HG03139 (cell line): ENCODE data around the gene CPNE6.
A peak's percentile ranks its signal among the peaks of the same experiment; 100 is the strongest.
"Not testable (repeated sequence)": the region's sequence is repeated elsewhere in the genome, so short reads cannot be mapped to it uniquely, and the experiment has no call there.

ENCODE experiments used
- ATAC-seq: cut with Tn5 transposase; IDR thresholded peaks from one replicate; pipeline ENCODE4 v1.9.1; 2021; ENCODE audit not compliant: unreplicated experiment

The CPNE6 gene

DNA sequence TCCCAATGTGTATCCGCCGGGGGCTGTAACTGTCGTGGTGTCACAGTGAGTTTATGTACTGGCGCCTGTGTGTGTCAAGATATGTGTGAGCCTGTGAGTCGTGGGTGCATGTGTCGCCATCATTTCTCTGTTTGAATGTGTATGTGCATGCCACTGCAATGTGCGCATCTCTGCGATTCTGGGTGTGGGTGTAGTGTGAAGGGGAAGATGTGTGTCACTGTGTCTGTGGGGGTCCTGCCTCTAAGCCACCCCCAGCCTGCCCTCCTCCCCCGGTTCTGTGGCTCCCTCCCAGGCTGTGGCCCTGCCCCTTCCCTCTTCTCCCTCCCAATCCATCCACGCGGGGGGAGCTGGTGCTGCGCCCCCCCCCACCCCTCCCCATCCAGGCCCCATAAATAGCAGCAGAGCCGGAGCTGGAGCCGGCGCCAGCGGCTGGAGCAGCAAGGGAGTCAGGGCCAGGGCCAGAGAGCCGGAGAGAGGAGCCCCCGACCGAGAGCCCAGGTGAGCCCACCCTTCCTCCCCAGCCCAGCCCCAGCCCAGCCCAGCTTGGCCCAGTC is at the start of gene CPNE6:
CPNE6 (plus strand) TSS at position 419 of the 554 bp plus-strand sequence. CDS start 1,375 bp downstream, outside the sequence.
- no peak for ATAC-seq

DNA sequence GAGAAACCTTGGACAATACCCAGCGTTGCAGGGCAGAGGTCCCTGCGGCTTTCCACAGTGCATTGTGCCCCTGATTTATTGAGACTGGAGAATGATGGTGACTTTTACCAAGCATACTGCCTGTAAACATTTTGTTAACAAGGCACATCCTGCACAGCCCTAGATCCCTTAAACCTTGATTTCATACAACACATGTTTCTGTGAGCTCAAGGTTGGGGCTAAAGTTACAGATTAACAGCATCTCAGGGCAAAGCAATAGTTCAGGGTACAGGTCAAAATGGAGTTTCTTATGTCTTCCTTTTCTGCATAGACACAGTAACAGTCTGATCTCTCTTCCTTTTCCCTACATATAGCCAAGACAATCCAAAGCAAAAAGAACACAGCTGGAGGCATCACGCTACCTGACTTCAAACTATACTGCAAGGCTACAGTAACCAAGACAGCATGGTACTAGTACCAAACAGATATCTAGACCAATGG is 46.4 kb upstream of the CPNE6 start:
- not testable (repeated sequence) for ATAC-seq

- ATAC-seq, result not testable (repeated sequence)
Observed at GRCh38 chr14:24029687-24030086, 41.7 kb upstream of the CPNE6 start.

DNA sequence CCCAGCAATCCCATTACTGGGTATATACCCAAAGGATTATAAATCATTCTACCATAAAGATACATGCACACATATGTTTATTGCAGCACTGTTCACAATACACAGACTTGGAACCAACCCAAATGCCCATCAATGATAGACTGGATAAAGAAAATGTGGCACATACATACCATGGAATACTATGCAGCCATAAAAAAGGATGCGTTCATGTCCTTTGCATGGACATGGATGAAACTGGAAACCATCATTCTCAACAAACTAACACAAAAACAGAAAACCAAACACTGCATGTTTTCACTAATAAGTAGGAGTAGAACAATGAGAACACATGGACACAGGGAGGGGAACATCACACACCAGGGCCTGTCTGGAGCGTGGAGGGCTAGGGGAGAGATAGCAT is 40.0 kb upstream of the CPNE6 start:
- ATAC-seq, result not testable (repeated sequence)

GRCh38 chr14:24032727-24033418 is 38.5 kb upstream of the CPNE6 start:
- ATAC-seq, result no peak

- not testable (repeated sequence) for ATAC-seq
Observed at GRCh38 chr14:24035769-24036168, 35.6 kb upstream of the CPNE6 start.

DNA sequence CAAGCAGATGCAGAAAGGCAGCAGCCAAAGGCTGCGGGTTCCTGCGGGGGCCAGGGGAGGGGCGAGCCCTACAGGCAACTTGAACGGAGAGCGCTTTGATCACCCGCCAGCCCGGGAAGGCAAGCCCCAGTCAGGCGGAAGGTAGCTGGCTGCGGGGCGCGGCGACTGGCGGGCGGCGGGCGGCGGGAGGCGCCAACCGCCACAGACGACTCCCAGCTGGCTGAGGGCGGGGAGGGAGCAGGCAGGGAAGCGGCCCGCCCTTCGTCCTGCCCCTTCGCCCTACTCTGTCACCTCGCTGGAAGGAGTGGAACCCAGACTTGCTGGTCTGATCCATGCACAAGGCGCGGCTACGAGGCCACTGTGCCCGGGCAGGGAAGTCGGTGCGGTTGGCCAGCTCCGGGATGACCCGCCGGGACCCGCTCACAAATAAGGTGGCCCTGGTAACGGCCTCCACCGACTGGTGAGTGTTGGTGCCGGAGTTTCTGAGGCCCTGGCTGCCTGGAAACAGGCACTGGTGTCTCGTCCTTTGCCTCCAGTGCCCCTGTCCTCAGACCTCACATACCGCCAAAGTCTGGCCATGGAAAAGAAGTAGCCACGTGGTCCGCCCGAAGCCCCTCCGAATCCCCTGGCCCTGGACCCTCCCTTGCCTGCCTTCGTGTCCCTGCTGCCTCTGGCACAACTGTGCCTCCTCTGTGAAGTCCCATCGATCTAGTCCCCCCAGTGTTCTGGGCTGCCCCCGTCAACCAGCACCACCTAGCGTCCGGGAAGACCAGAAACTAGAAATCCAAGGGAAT is 35.0 kb upstream of the CPNE6 start:
- ATAC-seq, result peak; percentile 57

DNA sequence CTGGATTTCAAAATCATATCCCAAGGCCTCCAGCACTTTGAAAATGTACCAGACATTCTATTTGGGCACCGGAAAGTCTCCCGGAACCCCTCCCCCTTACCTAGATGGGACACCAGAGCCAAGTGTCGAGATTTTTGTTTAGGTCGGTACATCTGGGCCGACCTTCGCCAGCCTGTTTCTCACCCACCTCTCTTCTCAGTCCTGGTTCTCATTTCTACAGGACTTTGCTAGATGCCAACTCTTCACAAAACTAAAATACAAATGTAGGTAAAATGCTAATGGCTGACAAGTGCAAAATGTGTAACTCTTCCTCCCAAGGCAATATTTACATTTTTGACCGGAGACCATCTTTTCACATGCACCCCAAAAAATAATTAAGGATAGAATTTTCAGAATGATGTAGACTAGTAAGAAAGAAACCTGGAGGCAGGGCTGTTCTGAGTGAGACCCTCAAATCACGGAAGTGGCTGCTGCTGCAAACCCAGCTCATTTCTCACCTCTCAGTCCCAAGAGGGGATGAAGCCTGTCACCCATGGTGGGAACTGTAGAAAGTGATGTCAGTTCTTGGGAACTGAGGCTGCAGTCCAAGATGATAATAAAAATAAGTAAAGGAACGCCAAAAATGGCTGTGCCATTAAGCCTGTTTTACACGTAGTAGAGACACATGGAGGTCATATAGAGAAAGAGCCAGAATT is 34.3 kb upstream of the CPNE6 start:
- not testable (repeated sequence) for ATAC-seq

GRCh38 chr14:24037658-24038037 is 33.7 kb upstream of the CPNE6 start:
- ATAC-seq, result no peak

DNA sequence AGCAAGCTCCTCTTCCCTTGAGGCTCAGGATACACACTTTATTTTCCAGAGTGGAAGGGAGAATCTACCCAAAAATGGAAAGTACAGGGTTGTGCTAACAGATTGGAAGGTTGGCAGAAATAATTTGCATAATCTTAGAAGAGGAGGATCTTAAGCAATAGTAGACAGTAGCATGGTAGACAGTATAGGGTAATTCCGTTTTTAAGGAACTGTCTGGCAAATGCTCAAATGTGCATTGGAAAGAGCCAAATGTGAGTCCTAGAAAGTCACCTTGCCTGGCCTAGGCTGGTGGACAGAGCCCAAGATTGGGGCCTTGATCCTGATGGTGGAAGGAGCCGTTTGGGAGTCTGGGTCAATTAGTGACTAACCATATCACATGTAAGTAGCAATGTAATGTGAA is 32.7 kb upstream of the CPNE6 start:
- ATAC-seq, result no peak

GRCh38 chr14:24040692-24041091 is 30.7 kb upstream of the CPNE6 start:
- ATAC-seq, result no peak

GRCh38 chr14:24042746-24043145 is 28.6 kb upstream of the CPNE6 start:
- ATAC-seq, result no peak

DNA sequence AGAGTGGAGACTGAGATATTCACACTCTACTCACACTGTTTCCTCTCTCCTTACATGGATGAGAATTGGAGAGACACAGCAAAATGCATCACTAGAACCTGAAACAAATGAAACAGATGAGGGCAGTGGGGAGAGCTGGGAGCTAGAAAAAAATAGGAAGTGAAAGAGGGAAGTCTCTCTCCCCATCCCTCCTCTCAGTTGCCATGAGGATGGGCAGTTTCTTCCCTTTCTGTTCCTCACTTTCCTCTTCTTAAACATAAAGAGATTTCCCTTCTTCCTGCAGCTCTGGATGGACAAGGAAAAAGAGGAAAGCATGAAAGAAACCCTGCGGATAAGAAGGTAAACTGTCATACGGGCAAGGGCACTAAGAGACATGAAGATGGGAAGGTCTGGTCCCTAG is 22.4 kb upstream of the CPNE6 start:
- not testable (repeated sequence) for ATAC-seq

- not testable (repeated sequence) for ATAC-seq
Observed at GRCh38 chr14:24050753-24051152, 20.6 kb upstream of the CPNE6 start.

DNA sequence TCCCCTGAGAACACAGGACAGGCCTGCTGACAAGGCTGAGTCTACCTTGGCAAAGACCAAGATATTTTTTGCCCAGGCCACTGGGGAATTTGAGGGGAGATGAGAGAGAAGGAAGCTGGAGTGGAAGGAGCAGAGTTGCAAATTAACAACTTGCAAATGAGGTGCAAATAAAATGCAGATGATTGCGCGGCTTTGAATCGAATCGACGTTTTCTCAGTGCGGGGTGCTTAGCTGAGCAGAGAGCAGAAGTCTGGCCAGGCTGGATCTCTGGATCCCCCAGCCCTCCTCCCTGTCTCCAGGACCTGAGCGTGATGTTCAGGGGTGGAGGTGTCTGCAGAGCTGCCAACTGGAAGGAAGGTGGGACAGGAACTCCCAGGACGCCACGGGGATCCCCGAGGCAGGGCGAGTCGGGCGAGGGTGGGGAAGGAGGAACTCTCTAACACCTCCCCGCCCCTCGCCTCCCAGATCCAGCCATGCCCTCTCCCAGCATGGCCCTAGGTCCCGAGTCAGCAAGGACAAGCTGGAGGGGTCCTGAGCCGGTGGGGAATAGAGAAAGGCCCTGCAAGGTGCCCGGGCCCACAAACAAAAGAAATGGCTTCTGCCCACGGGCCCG is 20.1 kb upstream of the CPNE6 start:
- ATAC-seq, result peak; percentile 13

- peak; percentile 54 for ATAC-seq
Observed at GRCh38 chr14:24051789-24052655, 19.3 kb upstream of the CPNE6 start, which contains the start of gene CARMIL3. Gene CARMIL3 (plus strand): TSS chr14:24052009. CDS start chr14:24052154, 145 bp downstream.

DNA sequence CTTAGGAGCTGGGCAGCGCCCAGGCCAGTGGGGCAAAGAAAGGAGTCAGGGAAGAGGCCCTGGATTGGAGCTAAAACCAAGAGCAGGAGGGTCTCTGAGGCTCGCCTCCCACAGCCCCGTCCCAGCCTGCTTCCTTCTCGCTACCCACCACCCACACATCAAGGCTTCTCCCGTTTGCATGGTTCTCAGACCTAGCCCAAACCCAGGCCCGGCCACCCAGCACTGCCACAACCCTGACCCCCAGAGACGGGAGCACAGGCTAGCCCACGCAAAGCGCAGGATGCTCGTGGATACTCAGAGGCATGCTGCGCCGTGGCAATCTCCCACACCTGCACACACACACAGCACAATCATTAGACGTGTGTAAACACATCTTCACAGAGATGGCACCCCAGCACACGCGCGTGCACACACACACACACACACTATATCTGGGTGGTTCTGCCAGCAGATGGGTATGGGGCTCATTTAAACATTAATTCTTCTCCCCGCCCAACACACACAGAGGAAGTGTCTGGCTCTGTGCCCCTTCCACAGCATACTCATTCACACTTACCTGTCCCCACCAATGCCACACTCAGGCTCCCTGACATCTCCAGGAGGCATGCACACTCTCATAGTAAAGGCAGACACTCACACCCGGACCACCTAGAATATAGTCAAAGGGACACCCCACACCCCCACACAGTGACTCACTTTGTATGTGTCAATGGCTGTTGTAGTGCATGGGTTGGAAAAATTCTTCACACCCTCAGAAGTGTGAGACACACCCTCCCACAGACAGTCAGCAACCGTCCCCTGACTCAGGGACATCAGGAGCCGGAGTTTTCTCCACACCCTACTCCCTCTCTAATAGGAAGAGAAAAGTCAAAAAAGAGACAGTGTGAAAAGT is 18.5 kb upstream of the CPNE6 start:
- ATAC-seq, result no peak

GRCh38 chr14:24053548-24054323 is 17.6 kb upstream of the CPNE6 start:
- no peak for ATAC-seq
